ENCODE data around the gene TNFSF15.

DNA sequence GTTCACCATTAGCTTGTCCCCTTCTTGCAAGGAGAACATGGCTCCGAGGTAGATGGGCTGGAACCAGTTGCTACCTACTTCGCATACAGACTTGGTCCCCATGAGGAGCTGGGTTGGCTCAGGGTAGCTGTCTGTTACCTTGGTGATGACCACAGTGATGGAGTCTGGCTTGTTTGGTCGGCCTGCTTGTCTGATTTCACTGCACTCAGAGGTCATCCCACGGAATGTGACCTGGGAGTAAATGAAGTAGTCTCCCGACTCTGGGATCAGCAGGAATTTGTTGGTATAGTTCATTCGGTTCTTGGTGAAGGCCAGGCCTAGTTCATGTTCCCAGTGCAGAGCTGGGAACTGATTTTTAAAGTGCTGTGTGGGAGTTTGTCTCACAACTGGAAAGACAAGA, 15.3 kb downstream of the TNFSF15 start:
- TF ChIP-seq, protein P1, sequence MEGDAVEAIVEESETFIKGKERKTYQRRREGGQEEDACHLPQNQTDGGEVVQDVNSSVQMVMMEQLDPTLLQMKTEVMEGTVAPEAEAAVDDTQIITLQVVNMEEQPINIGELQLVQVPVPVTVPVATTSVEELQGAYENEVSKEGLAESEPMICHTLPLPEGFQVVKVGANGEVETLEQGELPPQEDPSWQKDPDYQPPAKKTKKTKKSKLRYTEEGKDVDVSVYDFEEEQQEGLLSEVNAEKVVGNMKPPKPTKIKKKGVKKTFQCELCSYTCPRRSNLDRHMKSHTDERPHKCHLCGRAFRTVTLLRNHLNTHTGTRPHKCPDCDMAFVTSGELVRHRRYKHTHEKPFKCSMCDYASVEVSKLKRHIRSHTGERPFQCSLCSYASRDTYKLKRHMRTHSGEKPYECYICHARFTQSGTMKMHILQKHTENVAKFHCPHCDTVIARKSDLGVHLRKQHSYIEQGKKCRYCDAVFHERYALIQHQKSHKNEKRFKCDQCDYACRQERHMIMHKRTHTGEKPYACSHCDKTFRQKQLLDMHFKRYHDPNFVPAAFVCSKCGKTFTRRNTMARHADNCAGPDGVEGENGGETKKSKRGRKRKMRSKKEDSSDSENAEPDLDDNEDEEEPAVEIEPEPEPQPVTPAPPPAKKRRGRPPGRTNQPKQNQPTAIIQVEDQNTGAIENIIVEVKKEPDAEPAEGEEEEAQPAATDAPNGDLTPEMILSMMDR (IDR thresholded peaks at IDR 0.05), result no peak
- no peak for TF ChIP-seq POLR2A (IDR thresholded peaks at IDR 0.05)
